H7 (cell line): ENCODE data around the gene SMAD9. TPM values are rescaled to one million over a fixed set of nuclear protein-coding genes. Genes with fewer than 3 reads are reported as not detected.
A peak's percentile ranks its signal among the peaks of the same experiment; 100 is the strongest.

ENCODE experiments used
- DNase-seq: peaks from one replicate; pipeline ENCODE4 v3.0.0; 2012
- H3K27me3 ChIP-seq: 2 replicates; pipeline ENCODE4 v1.6.0; 2011; ENCODE audit warnings: mild to moderate bottlenecking, low read length; ENCODE audit not compliant: control insufficient read depth, insufficient read depth
- H3K36me3 ChIP-seq: replicated peaks from 2 replicates; pipeline ENCODE4 v1.5.1; 2011; ENCODE audit warnings: low read length; ENCODE audit not compliant: control insufficient read depth, insufficient read depth
- H3K4me3 ChIP-seq: 2 replicates; pipeline ENCODE4 v1.5.1; 2011; ENCODE audit warnings: low read depth, mild to moderate bottlenecking, control low read depth, low read length, moderate library complexity; ENCODE audit not compliant: insufficient read depth
- total RNA-seq: library from RNA; depleted of rRNA; stranded (reverse); fragments of >200 nt; shearing (Covaris generic); gene quantifications from 2 replicates; pipeline ENCODE4 v1.2.3, GENCODE V29; 2014; rRNA removed

SMAD9 gene
- total RNA-seq, 1 experiment from 2014 or later, result 0.59 TPM

DNA sequence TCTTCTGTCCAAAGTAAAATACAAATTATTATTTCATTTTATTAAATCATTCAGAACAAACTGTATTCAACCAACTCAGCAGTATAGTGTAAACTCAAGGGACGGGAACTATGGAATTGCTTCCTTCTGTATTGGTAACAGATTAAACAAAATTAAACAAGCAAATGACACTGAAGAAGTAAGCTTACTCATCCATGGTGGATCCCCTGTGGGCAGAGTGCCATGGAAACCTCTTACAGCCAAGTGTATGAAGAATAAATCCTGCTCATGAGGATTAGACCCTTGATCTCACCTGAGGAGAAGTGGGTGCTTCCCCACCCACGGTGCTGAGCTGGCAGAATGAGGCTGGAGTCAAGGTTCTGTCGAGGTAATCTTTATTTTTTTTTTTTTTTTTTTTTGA is 119.0 kb downstream of the SMAD9 start:
- H3K4me3 ChIP-seq, result no peak overlapping the region
- no peak for DNase-seq

DNA sequence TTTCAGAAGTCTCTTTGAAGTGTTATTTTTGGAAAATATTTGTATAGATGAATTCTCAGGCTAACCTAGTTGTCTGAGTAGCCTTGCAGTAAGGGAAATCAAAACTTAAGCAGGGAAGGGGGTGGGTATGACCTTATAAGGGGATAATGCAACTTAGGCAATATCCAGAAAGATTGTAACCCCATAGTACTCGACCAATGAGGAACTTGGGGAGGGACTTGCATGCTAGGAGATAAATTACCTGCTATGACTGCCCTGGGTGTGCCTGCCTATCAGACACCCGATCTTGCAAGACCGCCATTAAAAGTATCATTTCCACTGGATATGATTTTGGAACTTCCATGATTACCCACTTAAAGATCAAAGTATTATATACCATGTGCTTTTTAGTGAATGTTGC is 124.0 kb downstream of the SMAD9 start:
- Histone ChIP-seq H3K27me3 (no peaks in the 10 kb centered on the region), H3K4me3 (no peak overlapping the region), H3K36me3 (no peaks in the 10 kb centered on the region)
- DNase-seq, result no peak

More for the DNA sequence above, 119.0 kb downstream of the SMAD9 start:
- Histone ChIP-seq H3K36me3 (no peaks in the 10 kb centered on the region), H3K27me3 (no peaks in the 10 kb centered on the region)

DNA sequence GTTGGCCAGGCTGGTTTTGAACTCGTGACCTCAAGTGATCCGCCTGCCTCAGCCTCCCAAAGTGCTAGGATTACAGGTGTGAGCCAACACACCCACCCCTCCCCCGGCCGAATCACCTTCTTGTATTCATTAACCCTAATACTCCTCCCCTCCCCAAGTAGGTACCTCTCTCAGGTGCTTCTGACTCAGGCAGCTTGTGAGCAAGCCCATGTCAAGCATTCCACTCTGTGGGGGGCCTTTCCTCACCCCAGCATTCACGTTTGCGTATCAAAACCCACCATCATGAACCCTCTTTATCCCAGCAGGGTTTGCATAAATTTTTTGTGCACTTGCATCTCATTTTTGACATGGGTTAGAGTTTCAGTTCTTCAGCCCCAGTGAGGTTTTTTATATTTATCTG is 124.6 kb downstream of the SMAD9 start:
- Histone ChIP-seq H3K36me3 (no peaks in the 10 kb centered on the region), H3K4me3 (no peak overlapping the region), H3K27me3 (no peaks in the 10 kb centered on the region)
- peak; percentile 47 for DNase-seq

Other genes with a start within 250 kb of the SMAD9 start
- gene SERTM1, start 246.2 kb downstream of the SMAD9 start, total RNA-seq, result 0.45 and 0.55 TPM in 2 replicates
- 1.5 and 3.7 TPM in 2 replicates for gene RFXAP, start 101.0 kb downstream of the SMAD9 start, total RNA-seq
- 16.9 and 17.6 TPM in 2 replicates for gene ALG5, start 79.1 kb upstream of the SMAD9 start, total RNA-seq
- gene EXOSC8, start 80.5 kb upstream of the SMAD9 start, total RNA-seq, result 82.2 and 91.9 TPM in 2 replicates
- gene SUPT20H, start 139.4 kb upstream of the SMAD9 start, total RNA-seq, result 65.1 and 75.7 TPM in 2 replicates
- gene CSNK1A1L, start 185.4 kb upstream of the SMAD9 start, total RNA-seq, result not detected in 2 replicates